K562 (cell line): ENCODE measurements around the gene GATB. TPM values are rescaled to one million over a fixed set of nuclear protein-coding genes. Genes with fewer than 3 reads are reported as not detected.

Experiments
- polyA plus RNA-seq, 8 experiments: library from polyadenylated mRNA; depleted of rRNA in 4 of 8; stranded (reverse) in 5 of 8; unstranded in 3 of 8; fragments of >200 nt; fragmentation: Nextera tagmentation in 2 of 8; fragmentation: Illumina TruSeq in 1 of 8; extraction: Ambion mirVana in 2 of 8; extraction: Trizol in 1 of 8; gene quantifications; 2 replicates each; pipeline versions ENCODE4 v1.2.1 to v1.2.3, GENCODE V29; 2011 to 2014; ENCODE audit warnings: inconsistent platforms in 1 of 8, missing spikeins in 1 of 8
- total RNA-seq, 7 experiments: library from RNA; depleted of rRNA in 6 of 7; stranded (reverse); fragments of >200 nt in 6 of 7; fragmentation: Illumina TruSeq in 2 of 7; extraction: Trizol in 2 of 7; gene quantifications; 2 replicates each; pipeline versions ENCODE4 v1.2.1 to v1.2.3, GENCODE V29; 2011 to 2021; ENCODE audit warnings: low replicate concordance in 1 of 7
- TF ChIP-seq, protein P1 (sequence below): fragments of 450-650 bp; IDR thresholded peaks from 2 replicates; pipeline ENCODE4 v1.6.1; 2016; ENCODE audit warnings: mild to moderate bottlenecking, moderate library complexity

The GATB gene
- total and polyA plus RNA-seq, 9 of the 15 experiments (the other 6 are each of a cell fraction or from before 2014, with no cell fraction given) = 15.3 to 31.8 (median 26.2) TPM

DNA sequence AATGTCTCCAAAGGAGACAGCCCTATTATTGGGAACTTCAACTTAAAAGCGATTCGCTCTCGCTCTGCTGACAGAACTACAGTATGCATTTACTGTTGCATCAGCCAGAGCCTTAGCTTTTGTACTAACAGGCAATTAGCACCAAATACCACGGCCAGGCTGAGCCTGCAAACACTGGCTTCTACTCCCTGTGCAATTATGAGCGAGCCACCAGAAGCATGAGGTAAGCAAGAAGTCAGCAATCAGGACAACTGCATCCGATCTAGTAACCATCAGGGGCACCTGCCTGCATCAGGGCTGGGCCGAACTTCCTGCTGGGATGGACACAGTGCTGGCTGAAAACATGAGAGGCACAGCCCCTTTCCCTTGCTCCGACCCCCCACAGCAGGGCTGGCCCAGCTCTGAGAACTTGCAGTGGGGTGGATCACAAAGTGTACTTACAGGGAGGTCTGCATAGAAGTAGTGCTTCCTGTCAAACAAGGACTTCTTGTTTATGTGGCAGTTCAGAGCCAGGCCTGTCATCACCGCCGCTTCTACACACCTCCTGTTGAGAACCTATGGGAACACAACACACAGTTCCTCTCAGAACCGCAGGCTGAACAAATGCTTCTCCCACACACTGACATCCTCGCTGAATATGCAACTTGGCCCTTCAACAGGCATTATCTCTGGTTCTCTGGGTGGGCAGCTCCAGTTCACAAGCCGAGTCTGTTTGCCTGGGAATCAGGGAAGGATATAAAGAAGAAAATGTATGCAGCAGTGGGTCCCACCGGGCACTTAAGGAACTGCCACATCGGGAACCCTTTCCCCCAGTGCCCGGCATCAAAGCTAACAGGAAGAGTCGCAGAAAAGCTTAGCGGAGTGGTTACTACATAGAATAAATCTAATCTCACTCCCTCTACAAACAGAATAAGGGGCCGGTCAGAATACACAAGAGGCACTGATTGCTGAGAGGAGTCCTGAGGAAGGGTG is 41.5 kb downstream of the GATB start (continued):
- TF ChIP-seq, protein P1, sequence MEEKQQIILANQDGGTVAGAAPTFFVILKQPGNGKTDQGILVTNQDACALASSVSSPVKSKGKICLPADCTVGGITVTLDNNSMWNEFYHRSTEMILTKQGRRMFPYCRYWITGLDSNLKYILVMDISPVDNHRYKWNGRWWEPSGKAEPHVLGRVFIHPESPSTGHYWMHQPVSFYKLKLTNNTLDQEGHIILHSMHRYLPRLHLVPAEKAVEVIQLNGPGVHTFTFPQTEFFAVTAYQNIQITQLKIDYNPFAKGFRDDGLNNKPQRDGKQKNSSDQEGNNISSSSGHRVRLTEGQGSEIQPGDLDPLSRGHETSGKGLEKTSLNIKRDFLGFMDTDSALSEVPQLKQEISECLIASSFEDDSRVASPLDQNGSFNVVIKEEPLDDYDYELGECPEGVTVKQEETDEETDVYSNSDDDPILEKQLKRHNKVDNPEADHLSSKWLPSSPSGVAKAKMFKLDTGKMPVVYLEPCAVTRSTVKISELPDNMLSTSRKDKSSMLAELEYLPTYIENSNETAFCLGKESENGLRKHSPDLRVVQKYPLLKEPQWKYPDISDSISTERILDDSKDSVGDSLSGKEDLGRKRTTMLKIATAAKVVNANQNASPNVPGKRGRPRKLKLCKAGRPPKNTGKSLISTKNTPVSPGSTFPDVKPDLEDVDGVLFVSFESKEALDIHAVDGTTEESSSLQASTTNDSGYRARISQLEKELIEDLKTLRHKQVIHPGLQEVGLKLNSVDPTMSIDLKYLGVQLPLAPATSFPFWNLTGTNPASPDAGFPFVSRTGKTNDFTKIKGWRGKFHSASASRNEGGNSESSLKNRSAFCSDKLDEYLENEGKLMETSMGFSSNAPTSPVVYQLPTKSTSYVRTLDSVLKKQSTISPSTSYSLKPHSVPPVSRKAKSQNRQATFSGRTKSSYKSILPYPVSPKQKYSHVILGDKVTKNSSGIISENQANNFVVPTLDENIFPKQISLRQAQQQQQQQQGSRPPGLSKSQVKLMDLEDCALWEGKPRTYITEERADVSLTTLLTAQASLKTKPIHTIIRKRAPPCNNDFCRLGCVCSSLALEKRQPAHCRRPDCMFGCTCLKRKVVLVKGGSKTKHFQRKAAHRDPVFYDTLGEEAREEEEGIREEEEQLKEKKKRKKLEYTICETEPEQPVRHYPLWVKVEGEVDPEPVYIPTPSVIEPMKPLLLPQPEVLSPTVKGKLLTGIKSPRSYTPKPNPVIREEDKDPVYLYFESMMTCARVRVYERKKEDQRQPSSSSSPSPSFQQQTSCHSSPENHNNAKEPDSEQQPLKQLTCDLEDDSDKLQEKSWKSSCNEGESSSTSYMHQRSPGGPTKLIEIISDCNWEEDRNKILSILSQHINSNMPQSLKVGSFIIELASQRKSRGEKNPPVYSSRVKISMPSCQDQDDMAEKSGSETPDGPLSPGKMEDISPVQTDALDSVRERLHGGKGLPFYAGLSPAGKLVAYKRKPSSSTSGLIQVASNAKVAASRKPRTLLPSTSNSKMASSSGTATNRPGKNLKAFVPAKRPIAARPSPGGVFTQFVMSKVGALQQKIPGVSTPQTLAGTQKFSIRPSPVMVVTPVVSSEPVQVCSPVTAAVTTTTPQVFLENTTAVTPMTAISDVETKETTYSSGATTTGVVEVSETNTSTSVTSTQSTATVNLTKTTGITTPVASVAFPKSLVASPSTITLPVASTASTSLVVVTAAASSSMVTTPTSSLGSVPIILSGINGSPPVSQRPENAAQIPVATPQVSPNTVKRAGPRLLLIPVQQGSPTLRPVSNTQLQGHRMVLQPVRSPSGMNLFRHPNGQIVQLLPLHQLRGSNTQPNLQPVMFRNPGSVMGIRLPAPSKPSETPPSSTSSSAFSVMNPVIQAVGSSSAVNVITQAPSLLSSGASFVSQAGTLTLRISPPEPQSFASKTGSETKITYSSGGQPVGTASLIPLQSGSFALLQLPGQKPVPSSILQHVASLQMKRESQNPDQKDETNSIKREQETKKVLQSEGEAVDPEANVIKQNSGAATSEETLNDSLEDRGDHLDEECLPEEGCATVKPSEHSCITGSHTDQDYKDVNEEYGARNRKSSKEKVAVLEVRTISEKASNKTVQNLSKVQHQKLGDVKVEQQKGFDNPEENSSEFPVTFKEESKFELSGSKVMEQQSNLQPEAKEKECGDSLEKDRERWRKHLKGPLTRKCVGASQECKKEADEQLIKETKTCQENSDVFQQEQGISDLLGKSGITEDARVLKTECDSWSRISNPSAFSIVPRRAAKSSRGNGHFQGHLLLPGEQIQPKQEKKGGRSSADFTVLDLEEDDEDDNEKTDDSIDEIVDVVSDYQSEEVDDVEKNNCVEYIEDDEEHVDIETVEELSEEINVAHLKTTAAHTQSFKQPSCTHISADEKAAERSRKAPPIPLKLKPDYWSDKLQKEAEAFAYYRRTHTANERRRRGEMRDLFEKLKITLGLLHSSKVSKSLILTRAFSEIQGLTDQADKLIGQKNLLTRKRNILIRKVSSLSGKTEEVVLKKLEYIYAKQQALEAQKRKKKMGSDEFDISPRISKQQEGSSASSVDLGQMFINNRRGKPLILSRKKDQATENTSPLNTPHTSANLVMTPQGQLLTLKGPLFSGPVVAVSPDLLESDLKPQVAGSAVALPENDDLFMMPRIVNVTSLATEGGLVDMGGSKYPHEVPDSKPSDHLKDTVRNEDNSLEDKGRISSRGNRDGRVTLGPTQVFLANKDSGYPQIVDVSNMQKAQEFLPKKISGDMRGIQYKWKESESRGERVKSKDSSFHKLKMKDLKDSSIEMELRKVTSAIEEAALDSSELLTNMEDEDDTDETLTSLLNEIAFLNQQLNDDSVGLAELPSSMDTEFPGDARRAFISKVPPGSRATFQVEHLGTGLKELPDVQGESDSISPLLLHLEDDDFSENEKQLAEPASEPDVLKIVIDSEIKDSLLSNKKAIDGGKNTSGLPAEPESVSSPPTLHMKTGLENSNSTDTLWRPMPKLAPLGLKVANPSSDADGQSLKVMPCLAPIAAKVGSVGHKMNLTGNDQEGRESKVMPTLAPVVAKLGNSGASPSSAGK = no peak
- TF ChIP-seq, all 486 proteins: peak for 1
